HL-60 (cell line): ENCODE measurements around the gene RNF135.

Experiments
- GABPA ChIP-seq: IDR thresholded peaks from 2 replicates; pipeline ENCODE4 v1.6.1; 2012; ENCODE audit warnings: low read depth
- POLR2AphosphoS5 ChIP-seq: IDR thresholded peaks from 2 replicates; pipeline ENCODE4 v1.6.1; 2012; ENCODE audit warnings: low read depth
- TF ChIP-seq, protein P1 (sequence below): IDR thresholded peaks from one replicate; pipeline ENCODE4 v1.5.1; 2011; ENCODE audit warnings: low read length, control low read depth, inconsistent platforms; ENCODE audit not compliant: insufficient read depth

DNA sequence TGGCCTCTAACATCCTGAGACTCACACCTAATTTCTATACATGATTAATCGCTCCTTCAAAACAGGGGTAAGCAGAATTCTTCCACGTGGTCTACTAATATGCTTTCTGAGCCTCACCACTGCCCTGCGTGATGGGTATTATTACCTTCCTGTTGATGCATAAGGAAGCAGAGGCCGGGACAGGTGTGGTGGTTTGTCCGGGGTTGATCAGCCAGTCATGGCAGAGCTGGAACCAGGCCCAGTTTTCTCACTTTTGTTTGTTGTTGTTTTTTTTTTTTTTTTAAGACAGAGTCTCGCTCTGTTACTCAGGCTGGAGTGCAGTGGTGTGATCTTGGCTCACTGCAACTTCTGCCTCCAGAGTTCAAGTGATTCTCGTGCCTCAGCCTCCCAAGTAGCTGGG, 31.2 kb downstream of the RNF135 start:
- TF ChIP-seq POLR2AphosphoS5 (no peak), GABPA (no peak)
- TF ChIP-seq, protein P1, sequence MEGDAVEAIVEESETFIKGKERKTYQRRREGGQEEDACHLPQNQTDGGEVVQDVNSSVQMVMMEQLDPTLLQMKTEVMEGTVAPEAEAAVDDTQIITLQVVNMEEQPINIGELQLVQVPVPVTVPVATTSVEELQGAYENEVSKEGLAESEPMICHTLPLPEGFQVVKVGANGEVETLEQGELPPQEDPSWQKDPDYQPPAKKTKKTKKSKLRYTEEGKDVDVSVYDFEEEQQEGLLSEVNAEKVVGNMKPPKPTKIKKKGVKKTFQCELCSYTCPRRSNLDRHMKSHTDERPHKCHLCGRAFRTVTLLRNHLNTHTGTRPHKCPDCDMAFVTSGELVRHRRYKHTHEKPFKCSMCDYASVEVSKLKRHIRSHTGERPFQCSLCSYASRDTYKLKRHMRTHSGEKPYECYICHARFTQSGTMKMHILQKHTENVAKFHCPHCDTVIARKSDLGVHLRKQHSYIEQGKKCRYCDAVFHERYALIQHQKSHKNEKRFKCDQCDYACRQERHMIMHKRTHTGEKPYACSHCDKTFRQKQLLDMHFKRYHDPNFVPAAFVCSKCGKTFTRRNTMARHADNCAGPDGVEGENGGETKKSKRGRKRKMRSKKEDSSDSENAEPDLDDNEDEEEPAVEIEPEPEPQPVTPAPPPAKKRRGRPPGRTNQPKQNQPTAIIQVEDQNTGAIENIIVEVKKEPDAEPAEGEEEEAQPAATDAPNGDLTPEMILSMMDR = no peak
